Measurements from ENCODE around the gene ZNF460. TPM values are rescaled to one million over a fixed set of nuclear protein-coding genes. Genes with fewer than 3 reads are reported as not detected.
"Not testable (repeated sequence)": the region's sequence is repeated elsewhere in the genome, so short reads cannot be mapped to it uniquely, and the experiment has no call there.

Gene ZNF460
- total RNA-seq = 42.3 and 49.1 TPM in 2 replicates

GRCh38 chr19:57280165-57280961, at the start of gene ZNF460:
Gene ZNF460 (plus strand): TSS chr19:57280485. CDS start chr19:57280807, 322 bp downstream.
- Mint-ChIP-seq H3K27ac (no peak within 1 kb of the TSS), H3K36me3 (ENCODE audit: low read depth) (peaks cover 49% of the 10 kb centered on the region), H3K4me3 (no peak within 1 kb of the TSS), H3K27me3 (no peaks in the 10 kb centered on the region), H3K9me3 (no peaks in the 10 kb centered on the region), H3K4me1 (peaks cover 28% of the 10 kb centered on the region)
- DNase-seq = peak; percentile 99
- intact Hi-C loops (cut with micrococcal nuclease) = loop anchor here (1.0 to 10.0 kb wide), 7 partner anchors 40 to 352 kb away; partner anchors contain the start of genes TRAPPC2B, ZNF17, ZNF211 and ZNF264

- no peaks in the 10 kb centered on the region for H3K27me3 Mint-ChIP-seq
- H3K4me3 Mint-ChIP-seq = no peak overlapping the region
- H3K4me1 Mint-ChIP-seq = no peaks in the 10 kb centered on the region
- no peak overlapping the region for H3K27ac Mint-ChIP-seq
- no peak for DNase-seq
- peaks cover 16% of the 10 kb centered on the region for H3K9me3 Mint-ChIP-seq
- intact Hi-C loops (cut with micrococcal nuclease) = no loop called here
- H3K36me3 Mint-ChIP-seq (ENCODE audit: low read depth) = no peaks in the 10 kb centered on the region
Observed at GRCh38 chr19:57231686-57232085, 48.6 kb upstream of the ZNF460 start.

- no peak overlapping the region for H3K4me3 Mint-ChIP-seq
- no peak overlapping the region for H3K27ac Mint-ChIP-seq
- no peak for DNase-seq
- H3K9me3 Mint-ChIP-seq = peaks cover 12% of the 10 kb centered on the region
- no peaks in the 10 kb centered on the region for H3K36me3 Mint-ChIP-seq (ENCODE audit: low read depth)
- H3K4me1 Mint-ChIP-seq = no peaks in the 10 kb centered on the region
- no peaks in the 10 kb centered on the region for H3K27me3 Mint-ChIP-seq
- intact Hi-C loops (cut with micrococcal nuclease) = no loop called here
Observed at GRCh38 chr19:57233207-57233606, 47.1 kb upstream of the ZNF460 start.

GRCh38 chr19:57239982-57240310, 40.3 kb upstream of the ZNF460 start:
- Mint-ChIP-seq H3K4me3 (peak overlapping the region; percentile 87), H3K9me3 (peaks cover 9% of the 10 kb centered on the region), H3K27me3 (peaks cover 2% of the 10 kb centered on the region), H3K27ac (peak overlapping the region; percentile 95), H3K36me3 (ENCODE audit: low read depth) (peaks cover 26% of the 10 kb centered on the region), H3K4me1 (peaks cover 21% of the 10 kb centered on the region)
- DNase-seq = no peak
- intact Hi-C loops (cut with micrococcal nuclease) = loop anchor here (1.0 kb wide), 8 partner anchors 40 to 1065 kb away; partner anchors contain the start of genes ERVK3-1, TRAPPC2B, ZNF264 and ZNF304

- H3K4me1 Mint-ChIP-seq = peaks cover 21% of the 10 kb centered on the region
- peak; percentile 98 for DNase-seq
- H3K27me3 Mint-ChIP-seq = peaks cover 2% of the 10 kb centered on the region
- intact Hi-C loops (cut with micrococcal nuclease) = loop anchor here (1.0 kb wide), 8 partner anchors 40 to 1065 kb away; partner anchors contain the start of genes ERVK3-1, TRAPPC2B, ZNF264 and ZNF304
- peak within 1 kb of the TSS; percentile 95 for H3K27ac Mint-ChIP-seq
- H3K36me3 Mint-ChIP-seq (ENCODE audit: low read depth) = peaks cover 32% of the 10 kb centered on the region
- H3K9me3 Mint-ChIP-seq = peaks cover 9% of the 10 kb centered on the region
- peak within 1 kb of the TSS; percentile 87 for H3K4me3 Mint-ChIP-seq
Observed at GRCh38 chr19:57240311-57241090, 39.8 kb upstream of the ZNF460 start, which contains the start of gene ZNF805. Gene ZNF805 (plus strand): TSS chr19:57240632. CDS start chr19:57240892, 260 bp downstream.

GRCh38 chr19:57241176-57241575, 39.1 kb upstream of the ZNF460 start:
- intact Hi-C loops (cut with micrococcal nuclease) = no loop called here
- peaks cover 2% of the 10 kb centered on the region for H3K27me3 Mint-ChIP-seq
- no peak for DNase-seq
- H3K4me1 Mint-ChIP-seq = peaks cover 21% of the 10 kb centered on the region
- peaks cover 38% of the 10 kb centered on the region for H3K36me3 Mint-ChIP-seq (ENCODE audit: low read depth)
- peaks cover 13% of the 10 kb centered on the region for H3K9me3 Mint-ChIP-seq
- H3K4me3 Mint-ChIP-seq = peak overlapping the region; percentile 87
- H3K27ac Mint-ChIP-seq = peak overlapping the region; percentile 95

GRCh38 chr19:57242821-57243220, 37.5 kb upstream of the ZNF460 start:
- peaks cover 54% of the 10 kb centered on the region for H3K36me3 Mint-ChIP-seq (ENCODE audit: low read depth)
- no peak for DNase-seq
- peaks cover 21% of the 10 kb centered on the region for H3K4me1 Mint-ChIP-seq
- intact Hi-C loops (cut with micrococcal nuclease) = no loop called here
- H3K4me3 Mint-ChIP-seq = no peak overlapping the region
- H3K9me3 Mint-ChIP-seq = peaks cover 13% of the 10 kb centered on the region
- H3K27me3 Mint-ChIP-seq = peaks cover 2% of the 10 kb centered on the region
- H3K27ac Mint-ChIP-seq = no peak overlapping the region

GRCh38 chr19:57244513-57244912, 35.8 kb upstream of the ZNF460 start:
- Mint-ChIP-seq H3K4me3 (no peak overlapping the region), H3K36me3 (ENCODE audit: low read depth) (peaks cover 68% of the 10 kb centered on the region), H3K9me3 (peaks cover 8% of the 10 kb centered on the region), H3K4me1 (peaks cover 21% of the 10 kb centered on the region), H3K27ac (no peak overlapping the region), H3K27me3 (peaks cover 2% of the 10 kb centered on the region)
- DNase-seq = no peak
- intact Hi-C loops (cut with micrococcal nuclease) = no loop called here

- H3K4me3 Mint-ChIP-seq = no peak overlapping the region
- H3K4me1 Mint-ChIP-seq = peaks cover 21% of the 10 kb centered on the region
- no peak overlapping the region for H3K27ac Mint-ChIP-seq
- H3K36me3 Mint-ChIP-seq (ENCODE audit: low read depth) = peaks cover 70% of the 10 kb centered on the region
- H3K9me3 Mint-ChIP-seq = peaks cover 9% of the 10 kb centered on the region
- intact Hi-C loops (cut with micrococcal nuclease) = no loop called here
- H3K27me3 Mint-ChIP-seq = peaks cover 2% of the 10 kb centered on the region
- DNase-seq = no peak
Observed at GRCh38 chr19:57245066-57245465, 35.2 kb upstream of the ZNF460 start.

GRCh38 chr19:57245959-57246358, 34.3 kb upstream of the ZNF460 start:
- no peaks in the 10 kb centered on the region for H3K27me3 Mint-ChIP-seq
- H3K9me3 Mint-ChIP-seq = peaks cover 15% of the 10 kb centered on the region
- intact Hi-C loops (cut with micrococcal nuclease) = no loop called here
- no peak overlapping the region for H3K4me3 Mint-ChIP-seq
- DNase-seq = no peak
- H3K36me3 Mint-ChIP-seq (ENCODE audit: low read depth) = peaks cover 74% of the 10 kb centered on the region
- peaks cover 17% of the 10 kb centered on the region for H3K4me1 Mint-ChIP-seq
- no peak overlapping the region for H3K27ac Mint-ChIP-seq

- Mint-ChIP-seq H3K27me3 (no peaks in the 10 kb centered on the region), H3K9me3 (peaks cover 26% of the 10 kb centered on the region), H3K27ac (no peak overlapping the region), H3K4me3 (no peak overlapping the region), H3K4me1 (peaks cover 2% of the 10 kb centered on the region), H3K36me3 (ENCODE audit: low read depth) (peaks cover 91% of the 10 kb centered on the region)
- no peak for DNase-seq
- intact Hi-C loops (cut with micrococcal nuclease) = no loop called here
Observed at GRCh38 chr19:57248646-57249045, 31.6 kb upstream of the ZNF460 start.

GRCh38 chr19:57249329-57249728, 31.0 kb upstream of the ZNF460 start:
- Mint-ChIP-seq H3K4me3 (no peak overlapping the region), H3K27ac (no peak overlapping the region), H3K36me3 (ENCODE audit: low read depth) (peaks cover 93% of the 10 kb centered on the region)

GRCh38 chr19:57253767-57254166, 26.5 kb upstream of the ZNF460 start:
- peaks cover 80% of the 10 kb centered on the region for H3K36me3 Mint-ChIP-seq (ENCODE audit: low read depth)
- H3K27ac Mint-ChIP-seq; intact Hi-C loops (cut with micrococcal nuclease); H3K4me1 Mint-ChIP-seq; H3K27me3 Mint-ChIP-seq; H3K4me3 Mint-ChIP-seq; DNase-seq: not testable (repeated sequence)
- H3K9me3 Mint-ChIP-seq = peaks cover 39% of the 10 kb centered on the region

More at GRCh38 chr19:57249329-57249728, 31.0 kb upstream of the ZNF460 start:
- peaks cover 30% of the 10 kb centered on the region for H3K9me3 Mint-ChIP-seq
- intact Hi-C loops (cut with micrococcal nuclease) = no loop called here
- H3K4me1 Mint-ChIP-seq = peaks cover 2% of the 10 kb centered on the region
- no peaks in the 10 kb centered on the region for H3K27me3 Mint-ChIP-seq
- DNase-seq = no peak

- H3K36me3 Mint-ChIP-seq (ENCODE audit: low read depth) = peaks cover 51% of the 10 kb centered on the region
- no peak overlapping the region for H3K27ac Mint-ChIP-seq
- intact Hi-C loops (cut with micrococcal nuclease) = no loop called here
- H3K4me1 Mint-ChIP-seq = no peaks in the 10 kb centered on the region
- no peak overlapping the region for H3K4me3 Mint-ChIP-seq
- H3K27me3 Mint-ChIP-seq = no peaks in the 10 kb centered on the region
- DNase-seq = no peak
- H3K9me3 Mint-ChIP-seq = peaks cover 54% of the 10 kb centered on the region
Observed at GRCh38 chr19:57262044-57262443, 18.2 kb upstream of the ZNF460 start.

Data from activated CD4-positive, alpha-beta T cell treated with anti-CD3 and anti-CD28 coated beads, Interleukin-2, amount 10 ng/mL, durations not matched to agents 24 days and 14 days (primary cell).